Gastrocnemius medialis (tissue), 4 donors: ENCODE results near the gene DPYD.

ENCODE experiments used
- CTCF ChIP-seq, 5 experiments: fragments of 450-650 bp in 3 of 5; fragments of 200-600 bp in 2 of 5; sonication (generic) in 2 of 5; IDR thresholded peaks in 4 of 5; conservative IDR thresholded peaks in 1 of 5; 1 replicate in 4 of 5; 2 replicates in 1 of 5; pipeline ENCODE4 v1.5.1; 2016 to 2019; ENCODE audit warnings: antibody characterized with exemption in 5 of 5, mild to moderate bottlenecking in 3 of 5, moderate library complexity in 3 of 5
- POLR2A ChIP-seq, 2 donors: fragments of 450-650 bp; IDR thresholded peaks; one replicate each; pipeline ENCODE4 v1.6.1; 2017; ENCODE audit warnings: antibody characterized with exemption in 2 of 2, mild to moderate bottlenecking in 2 of 2, moderate library complexity in 2 of 2

GRCh38 chr1:97845805-97846204 lies 75.0 kb downstream of the DPYD start:
- TF ChIP-seq CTCF (IDR thresholded peaks at IDR 0.05 in 4 of 5, conservative IDR thresholded peaks at IDR 0.05 in 1 of 5) (no peak), POLR2A (IDR thresholded peaks at IDR 0.05) (no peak)
